IPS DF 19.7 (cell line): ENCODE measurements around the gene TPTE2.
"Not testable (repeated sequence)": the region's sequence is repeated elsewhere in the genome, so short reads cannot be mapped to it uniquely, and the experiment has no call there.

ENCODE experiments used
- DNase-seq: peaks from one replicate; pipeline ENCODE4 v3.0.0-alpha.2; 2013; ENCODE audit warnings: low read depth, low spot score

Gene TPTE2

GRCh38 chr13:19567820-19568534, 6.6 kb upstream of the TPTE2 start:
- no peak for DNase-seq

- no peak for DNase-seq
These were observed 253 bp upstream of the TPTE2 start for GRCh38 chr13:19561585-19561984.

GRCh38 chr13:19560672-19561071, 660 bp downstream of the TPTE2 start:
- not testable (repeated sequence) for DNase-seq

DNA sequence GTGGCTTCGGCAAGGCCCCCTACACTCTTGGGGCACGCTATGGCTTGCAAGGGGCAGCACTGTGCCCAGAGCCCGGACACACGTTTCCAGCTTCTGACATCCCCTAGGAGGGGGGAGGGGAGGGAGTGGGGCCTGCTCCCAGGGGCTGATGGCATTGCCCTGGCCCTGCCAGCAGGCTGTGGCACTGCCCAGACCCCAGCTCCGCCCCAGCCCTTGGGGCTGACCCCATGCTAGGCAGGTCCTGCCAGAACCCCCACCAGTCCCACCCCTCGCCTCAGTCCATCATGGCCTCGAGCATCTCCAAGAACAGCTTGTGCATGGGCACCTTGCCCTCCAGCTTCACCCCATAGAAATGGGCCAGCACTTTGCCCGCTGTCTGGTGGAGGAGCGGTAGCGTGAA, 1.6 kb downstream of the TPTE2 start:
- DNase-seq = not testable (repeated sequence)

DNA sequence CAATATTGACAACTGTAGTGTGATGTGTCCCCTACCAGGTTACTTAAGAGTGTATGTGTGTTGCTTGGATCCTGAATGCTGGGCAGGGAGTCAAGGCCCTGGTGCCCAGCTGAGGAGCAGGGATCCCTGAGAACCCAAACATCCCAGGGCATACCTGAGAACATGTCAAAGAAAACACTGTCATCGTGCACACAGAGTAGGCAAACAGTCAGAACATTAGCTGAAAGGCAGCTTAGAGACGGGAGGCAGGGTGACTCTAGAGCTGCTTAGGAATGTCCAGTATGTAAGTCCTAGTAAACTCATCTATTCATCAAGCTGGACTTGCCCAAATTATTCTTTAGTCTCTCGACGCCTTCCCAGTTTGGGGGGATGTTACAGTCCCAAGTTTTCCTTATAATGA, 4.0 kb downstream of the TPTE2 start:
- DNase-seq = not testable (repeated sequence)

DNA sequence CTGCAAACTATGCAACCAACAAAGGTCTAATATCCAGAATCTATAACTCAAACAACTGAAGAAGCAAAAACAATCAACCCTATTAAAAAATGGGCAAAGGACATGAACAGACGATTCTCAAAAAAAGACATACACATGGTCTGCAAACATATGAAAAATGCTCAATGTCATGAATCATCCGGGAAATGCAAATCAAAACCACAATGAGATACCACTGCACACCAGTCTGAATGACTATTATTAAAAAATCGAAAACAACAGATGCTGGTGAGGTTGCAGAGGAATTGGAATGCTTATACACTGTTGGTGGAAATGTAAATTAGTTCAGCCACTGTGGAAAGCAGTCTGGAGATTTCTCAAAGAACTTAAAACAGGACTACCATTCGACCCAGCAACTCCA, 12.1 kb downstream of the TPTE2 start:
- not testable (repeated sequence) for DNase-seq

DNA sequence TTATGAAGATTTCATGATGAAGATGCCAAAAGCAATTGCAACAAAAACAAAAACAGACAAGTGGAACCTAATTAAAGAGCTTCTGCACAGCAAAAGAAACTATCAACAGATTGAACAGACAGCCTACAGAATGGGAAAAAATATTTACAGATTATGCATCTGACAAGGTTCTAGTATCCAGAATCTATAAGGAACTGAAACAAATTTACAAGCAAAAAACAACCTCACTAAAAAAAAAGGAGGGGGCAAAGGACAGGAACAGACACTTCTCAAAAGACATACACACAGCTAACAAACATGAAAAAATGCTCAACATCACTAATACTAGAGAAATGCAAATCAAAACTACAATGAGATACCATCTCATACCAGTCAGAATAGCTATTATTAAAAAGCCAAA, 35.7 kb downstream of the TPTE2 start:
- DNase-seq = not testable (repeated sequence)

- DNase-seq = no peak
These were observed 42.3 kb downstream of the TPTE2 start for GRCh38 chr13:19519049-19519448.

DNA sequence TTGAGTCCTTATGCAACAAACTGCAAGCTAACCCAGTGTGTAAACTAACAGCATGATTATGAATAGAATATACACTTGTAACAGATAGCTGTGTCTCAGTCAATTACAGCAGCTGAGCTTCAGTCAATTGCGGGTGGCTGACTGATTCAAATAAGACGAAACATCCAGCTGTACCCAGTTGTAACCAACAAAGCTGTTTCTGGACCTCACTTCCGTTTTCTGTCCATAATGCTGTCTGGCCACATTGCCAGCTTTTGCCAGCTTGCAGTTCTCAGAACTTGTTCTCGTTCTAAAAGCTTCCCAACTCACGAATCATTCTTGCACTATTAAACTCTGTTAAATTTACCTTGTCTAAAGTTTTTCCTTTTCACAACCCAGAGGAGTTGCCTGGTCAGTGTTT, 53.7 kb downstream of the TPTE2 start:
- not testable (repeated sequence) for DNase-seq

GRCh38 chr13:19460126-19460525, 101.2 kb downstream of the TPTE2 start:
- DNase-seq = not testable (repeated sequence)

- not testable (repeated sequence) for DNase-seq
These were observed 122.2 kb downstream of the TPTE2 start for GRCh38 chr13:19439056-19439686.

DNA sequence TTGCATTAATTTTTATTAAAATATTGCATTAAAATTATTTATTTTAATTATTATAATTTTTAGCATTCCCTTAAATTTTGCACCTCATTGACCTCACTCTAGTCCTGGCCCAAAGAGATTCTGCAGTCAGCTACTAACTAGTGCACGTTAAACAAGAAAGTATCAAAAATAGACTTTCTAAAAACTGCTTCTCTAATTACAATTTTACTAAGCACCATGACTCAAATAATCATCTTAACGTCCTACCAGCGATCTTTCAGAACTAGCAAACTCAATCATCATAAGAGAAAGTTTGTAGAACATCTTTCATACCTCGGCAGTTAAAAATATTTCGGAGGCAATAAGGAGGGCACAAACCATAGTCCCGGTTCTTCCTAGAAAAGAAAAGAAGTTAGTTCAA, 123.6 kb downstream of the TPTE2 start:
- DNase-seq = not testable (repeated sequence)

GRCh38 chr13:19422236-19422635, 139.1 kb downstream of the TPTE2 start:
- not testable (repeated sequence) for DNase-seq

GRCh38 chr13:19412494-19412893, 148.8 kb downstream of the TPTE2 start:
- not testable (repeated sequence) for DNase-seq

DNA sequence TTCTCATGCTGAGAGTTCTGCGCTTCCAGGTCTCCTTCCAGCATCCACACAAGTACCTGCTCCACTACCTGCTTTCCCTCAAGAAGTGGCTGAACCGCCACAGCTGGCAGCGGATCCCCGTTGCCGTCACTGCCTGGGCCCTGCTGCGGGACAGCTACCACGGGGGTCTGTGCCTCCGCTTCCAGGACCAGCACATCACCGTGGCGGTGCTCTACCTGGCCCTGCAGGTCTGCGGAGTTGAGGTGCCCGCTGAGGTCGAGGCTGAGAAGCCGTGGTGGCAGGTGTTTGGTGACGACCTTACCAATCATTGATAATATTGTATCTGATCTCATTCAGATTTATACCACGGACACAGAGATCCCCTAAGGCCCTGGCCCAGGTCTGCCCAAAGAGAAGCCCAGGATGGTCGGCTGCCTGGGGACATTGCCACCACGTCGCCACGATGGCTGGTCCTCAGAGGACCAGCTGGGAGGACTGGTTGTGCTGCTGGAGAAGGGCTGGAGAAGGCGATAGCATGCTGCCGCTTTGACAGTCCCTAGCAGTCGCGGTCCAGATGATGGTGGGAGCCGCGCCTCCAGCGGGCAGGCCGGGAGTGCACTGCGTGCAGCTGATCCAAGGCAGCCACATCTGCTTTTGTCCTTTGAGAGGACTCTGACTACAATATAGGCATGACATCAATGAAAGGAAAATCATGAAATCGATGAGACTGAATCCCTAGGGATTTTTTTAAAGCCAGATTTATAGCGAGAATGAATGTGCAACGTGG, 178.4 kb downstream of the TPTE2 start:
- not testable (repeated sequence) for DNase-seq

DNA sequence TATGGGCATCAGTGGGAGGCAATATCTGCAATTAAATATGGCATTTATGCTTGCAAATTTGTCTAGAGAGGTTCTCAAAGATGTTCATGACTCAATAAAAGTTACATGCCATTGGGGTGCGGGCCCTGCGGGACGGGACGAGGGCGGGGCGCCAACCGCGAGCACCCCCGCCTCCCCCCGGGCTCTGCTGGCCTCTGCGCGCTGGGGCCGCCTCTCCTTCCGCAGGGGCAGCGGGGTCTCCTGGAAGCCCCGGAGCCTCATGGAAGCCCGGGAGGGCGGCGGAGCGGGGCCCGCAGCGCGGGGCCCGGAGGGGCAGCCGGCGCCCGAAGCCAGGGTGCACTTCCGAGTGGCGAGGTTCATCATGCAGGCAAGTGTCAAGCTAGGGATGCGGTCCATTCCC, 179.2 kb downstream of the TPTE2 start:
- DNase-seq = no peak
